NCI-H460 (cell line): ENCODE results near the gene SIKE1. TPM values are rescaled to one million over a fixed set of nuclear protein-coding genes. Genes with fewer than 3 reads are reported as not detected.
"Not testable (repeated sequence)": the region's sequence is repeated elsewhere in the genome, so short reads cannot be mapped to it uniquely, and the experiment has no call there.

Experiments used
- DNase-seq: peaks from one replicate; pipeline ENCODE4 v3.0.0-alpha.2; 2016; ENCODE audit warnings: low read depth; ENCODE audit errors: extremely low read depth
- total RNA-seq: library from RNA; depleted of rRNA; stranded (reverse); fragments of >200 nt; shearing (Covaris generic); gene quantifications from 2 replicates; pipeline ENCODE4 v1.2.3, GENCODE V29; 2014

The SIKE1 gene
- total RNA-seq, 1 experiment from 2014 or later: 58.1 TPM

GRCh38 chr1:114756009-114756892, 24.2 kb downstream of the SIKE1 start:
- DNase-seq: no peak

GRCh38 chr1:114755006-114755931, 25.2 kb downstream of the SIKE1 start:
- DNase-seq: no peak

GRCh38 chr1:114753702-114754101, 26.8 kb downstream of the SIKE1 start:
- DNase-seq: not testable (repeated sequence)

GRCh38 chr1:114753143-114753542, 27.3 kb downstream of the SIKE1 start:
- no peak for DNase-seq

- no peak for DNase-seq
These were observed 29.7 kb downstream of the SIKE1 start for GRCh38 chr1:114750780-114751179.

GRCh38 chr1:114749835-114750234, 30.6 kb downstream of the SIKE1 start:
- DNase-seq: no peak

GRCh38 chr1:114746450-114747121, 33.9 kb downstream of the SIKE1 start:
- no peak for DNase-seq

- no peak for DNase-seq
These were observed 35.2 kb downstream of the SIKE1 start for GRCh38 chr1:114745291-114745690.

GRCh38 chr1:114741963-114742746, 38.3 kb downstream of the SIKE1 start:
- DNase-seq: no peak

GRCh38 chr1:114740331-114740730, 40.2 kb downstream of the SIKE1 start:
- no peak for DNase-seq

- DNase-seq: no peak
These were observed 43.1 kb downstream of the SIKE1 start for GRCh38 chr1:114737314-114737849.

GRCh38 chr1:114735479-114735878, 45.0 kb downstream of the SIKE1 start:
- no peak for DNase-seq

GRCh38 chr1:114729782-114730181, 50.7 kb downstream of the SIKE1 start:
- no peak for DNase-seq

GRCh38 chr1:114728553-114728952, 51.9 kb downstream of the SIKE1 start:
- DNase-seq: no peak

GRCh38 chr1:114725230-114725629, 55.3 kb downstream of the SIKE1 start:
- no peak for DNase-seq

- DNase-seq: no peak
These were observed 56.6 kb downstream of the SIKE1 start for GRCh38 chr1:114723915-114724314.

- no peak for DNase-seq
These were observed 57.0 kb downstream of the SIKE1 start for GRCh38 chr1:114723457-114723856.

GRCh38 chr1:114720492-114720891, 60.0 kb downstream of the SIKE1 start:
- DNase-seq: no peak
